ENCODE measurements around the gene STUM.

DNA sequence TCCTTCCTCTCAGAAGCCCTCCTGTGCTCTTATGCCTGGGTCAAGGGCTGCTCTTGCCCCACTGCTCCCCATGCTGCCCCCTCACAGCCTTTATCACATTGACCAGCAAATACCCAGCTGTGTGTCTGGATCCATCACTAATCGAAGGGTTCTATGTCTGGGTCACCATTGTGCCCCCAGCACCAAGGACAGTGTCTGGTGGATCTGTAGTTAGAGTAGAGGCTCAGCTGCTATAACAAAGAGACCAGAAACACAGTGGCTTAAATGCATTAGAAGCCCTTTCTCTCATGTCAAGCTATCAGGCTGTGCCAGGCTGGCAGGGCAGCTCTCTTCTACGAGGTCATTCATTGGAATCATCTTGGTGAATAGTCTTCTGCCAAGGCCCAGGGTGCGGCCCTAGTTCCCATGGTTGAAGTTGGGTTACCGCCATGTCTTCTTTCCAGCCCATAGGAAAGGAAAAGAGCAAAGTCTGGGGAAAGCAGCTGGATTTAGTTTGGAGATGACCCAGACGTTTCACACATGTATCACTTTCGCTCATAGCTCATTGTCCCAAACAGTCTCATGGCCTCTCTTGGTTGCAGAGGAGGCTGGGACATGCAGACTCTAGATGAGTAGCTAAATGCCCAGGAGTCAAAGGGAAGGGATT lies 32.2 kb downstream of the STUM start:
- TF ChIP-seq L3MBTL2 (conservative IDR thresholded peaks at IDR 0.05), result no peak
- TF ChIP-seq BHLHE40 (IDR thresholded peaks at IDR 0.05; ENCODE audit: borderline replicate concordance), result no peak
- TF ChIP-seq SP1 (IDR thresholded peaks at IDR 0.05), result no peak
- TF ChIP-seq NFRKB (IDR thresholded peaks at IDR 0.05), result no peak
- TF ChIP-seq FOXK2 (IDR thresholded peaks at IDR 0.05), result no peak
- no peak for TF ChIP-seq FOXA1 (IDR thresholded peaks at IDR 0.05)
- no peak for TF ChIP-seq SUZ12 (IDR thresholded peaks at IDR 0.05)

Measured in HEK293T (cell line).